ENCODE data around the gene ZNF407. TPM values are rescaled to one million over a fixed set of nuclear protein-coding genes. Genes with fewer than 3 reads are reported as not detected.
"Not testable (repeated sequence)": the region's sequence is repeated elsewhere in the genome, so short reads cannot be mapped to it uniquely, and the experiment has no call there.

The ZNF407 gene
- total RNA-seq, 2 experiments from 2014 or later: 11.4 TPM

DNA sequence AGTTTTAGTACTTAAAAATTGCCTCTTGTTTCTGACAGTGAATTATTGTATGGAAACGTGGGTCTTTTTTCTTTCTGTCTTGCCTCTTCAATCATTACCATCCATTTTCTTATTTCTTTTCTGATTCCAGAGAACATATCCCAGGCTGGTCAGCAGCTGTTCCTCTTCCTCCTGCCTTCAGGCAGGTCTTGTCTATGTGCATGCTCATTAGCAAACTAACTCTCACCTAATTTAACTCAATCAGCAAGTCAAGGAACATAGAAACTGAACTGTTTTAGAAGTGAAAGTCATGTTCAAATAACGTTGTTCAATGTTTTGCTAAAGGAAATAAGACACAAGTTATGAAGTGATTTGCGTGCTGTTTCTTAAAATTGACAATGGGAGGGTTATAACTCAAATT lies 369.8 kb downstream of the ZNF407 start:
- intact Hi-C loops (cut with DNase I, micrococcal nuclease): loop anchor here in 1 of 2 experiments (10.0 kb wide), 1 partner anchor 313 kb away; no protein-coding TSS in a partner anchor
- peaks cover 9% of the 10 kb centered on the region for H3K36me3 Mint-ChIP-seq (ENCODE audit: low read depth)
- no peak for DNase-seq
- H3K4me3 Mint-ChIP-seq: no peak overlapping the region
- POLR2A ChIA-PET: no interaction called here
- ATAC-seq: no peak
- H3K9me3 Mint-ChIP-seq (ENCODE audit: low read depth): peaks cover 3% of the 10 kb centered on the region
- H3K27me3 Mint-ChIP-seq: no peaks in the 10 kb centered on the region
- H3K27ac Mint-ChIP-seq: no peak overlapping the region
- CTCF ChIA-PET: no interaction called here
- no peaks in the 10 kb centered on the region for H3K4me1 Mint-ChIP-seq

DNA sequence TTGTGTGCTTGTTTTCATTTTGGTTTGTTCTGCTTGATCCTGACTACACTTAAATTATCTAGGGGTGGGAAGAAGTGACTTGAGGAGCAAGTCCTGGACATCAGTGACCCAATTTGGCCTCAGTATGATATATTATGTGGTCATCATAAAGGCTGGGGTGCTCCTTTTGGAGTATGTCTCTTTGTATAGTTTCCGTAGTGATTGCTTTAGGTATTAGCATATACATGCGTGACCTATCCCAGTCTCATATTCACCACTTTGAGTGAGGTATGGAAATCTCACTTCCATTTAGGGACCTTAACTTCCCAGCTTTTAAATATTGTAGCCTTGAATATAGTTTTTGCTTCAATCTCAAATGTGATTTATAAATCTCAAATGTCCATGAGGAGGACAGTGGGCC lies 370.3 kb downstream of the ZNF407 start:
- Mint-ChIP-seq H3K27me3 (no peaks in the 10 kb centered on the region), H3K36me3 (ENCODE audit: low read depth) (peaks cover 7% of the 10 kb centered on the region), H3K9me3 (ENCODE audit: low read depth) (peaks cover 3% of the 10 kb centered on the region), H3K27ac (no peak overlapping the region), H3K4me3 (no peak overlapping the region), H3K4me1 (no peaks in the 10 kb centered on the region)
- POLR2A ChIA-PET: no interaction called here
- intact Hi-C loops (cut with DNase I, micrococcal nuclease): loop anchor here in 1 of 2 experiments (10.0 kb wide), 1 partner anchor 313 kb away; no protein-coding TSS in a partner anchor
- ATAC-seq: no peak
- DNase-seq: no peak
- CTCF ChIA-PET: no interaction called here

DNA sequence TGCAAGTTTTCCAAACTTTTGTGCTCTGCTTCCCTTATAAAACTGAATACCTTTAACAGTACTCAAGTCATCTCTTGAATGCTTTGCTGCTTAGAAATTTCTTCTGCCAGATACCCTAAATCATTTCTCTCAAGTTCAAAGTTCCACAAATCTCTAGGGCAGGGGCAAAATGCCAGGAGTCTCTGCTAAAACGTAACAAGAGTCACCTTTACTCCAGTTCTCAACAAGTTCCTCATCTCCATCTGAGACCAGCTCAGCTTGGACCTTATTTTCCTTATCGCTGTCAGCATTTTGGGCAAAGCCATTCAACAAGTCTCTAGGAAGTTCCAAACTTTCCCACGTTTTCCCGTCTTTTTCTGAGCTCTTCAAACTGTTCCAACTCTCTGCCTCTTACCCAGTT lies 373.7 kb downstream of the ZNF407 start:
- H3K9me3 Mint-ChIP-seq (ENCODE audit: low read depth); H3K36me3 Mint-ChIP-seq (ENCODE audit: low read depth); H3K4me1 Mint-ChIP-seq; H3K27ac Mint-ChIP-seq; DNase-seq; ATAC-seq; H3K27me3 Mint-ChIP-seq; intact Hi-C loops (cut with DNase I, micrococcal nuclease); H3K4me3 Mint-ChIP-seq; POLR2A ChIA-PET; CTCF ChIA-PET: not testable (repeated sequence)

DNA sequence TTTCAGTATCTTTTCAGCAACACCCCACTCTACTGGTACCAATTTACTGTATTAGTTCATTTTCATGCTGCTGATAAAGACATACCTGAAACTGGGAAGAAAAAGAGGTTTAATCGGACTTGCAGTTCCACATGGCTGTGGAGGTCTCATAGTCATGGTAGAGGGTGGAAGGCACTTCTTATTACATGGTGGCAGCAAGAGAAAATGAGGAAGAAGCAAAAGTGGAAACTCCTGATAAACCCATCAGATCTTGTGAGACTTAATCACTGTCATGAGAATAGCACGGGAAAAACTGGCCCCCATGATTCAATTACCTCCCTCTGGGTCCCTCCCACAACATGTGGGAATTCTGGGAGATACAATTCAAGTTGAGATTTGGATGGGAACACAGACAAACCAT lies 374.1 kb downstream of the ZNF407 start:
- H3K4me1 Mint-ChIP-seq; POLR2A ChIA-PET; H3K27ac Mint-ChIP-seq; ATAC-seq; H3K9me3 Mint-ChIP-seq (ENCODE audit: low read depth); DNase-seq; H3K27me3 Mint-ChIP-seq; H3K36me3 Mint-ChIP-seq (ENCODE audit: low read depth); H3K4me3 Mint-ChIP-seq; CTCF ChIA-PET; intact Hi-C loops (cut with DNase I, micrococcal nuclease): not testable (repeated sequence)

DNA sequence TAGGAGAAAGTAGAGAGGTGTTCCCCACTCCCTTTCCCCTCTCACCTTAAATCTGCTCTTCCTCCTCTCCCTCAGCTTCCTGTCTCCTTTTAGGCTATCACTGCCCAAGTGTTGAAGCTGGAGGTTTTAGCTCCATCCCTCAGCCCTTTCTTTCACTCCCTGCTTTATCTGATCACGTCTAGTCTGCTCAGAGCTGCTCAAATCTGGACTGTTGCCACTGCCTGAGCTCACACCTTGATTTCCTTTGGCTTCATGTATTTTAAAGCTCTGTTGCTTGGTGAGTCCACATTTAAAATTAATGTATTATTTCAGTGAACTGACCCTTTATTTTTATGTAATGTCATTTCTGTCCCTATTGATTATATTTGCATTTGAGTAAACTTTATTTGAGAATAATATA lies 374.7 kb downstream of the ZNF407 start:
- Mint-ChIP-seq H3K4me1 (no peaks in the 10 kb centered on the region), H3K27me3 (no peaks in the 10 kb centered on the region), H3K27ac (no peak overlapping the region), H3K36me3 (ENCODE audit: low read depth) (no peaks in the 10 kb centered on the region), H3K4me3 (no peak overlapping the region), H3K9me3 (ENCODE audit: low read depth) (no peaks in the 10 kb centered on the region)
- CTCF ChIA-PET: no interaction called here
- no peak for ATAC-seq
- intact Hi-C loops (cut with DNase I, micrococcal nuclease): no loop called here
- POLR2A ChIA-PET: no interaction called here
- no peak for DNase-seq

DNA sequence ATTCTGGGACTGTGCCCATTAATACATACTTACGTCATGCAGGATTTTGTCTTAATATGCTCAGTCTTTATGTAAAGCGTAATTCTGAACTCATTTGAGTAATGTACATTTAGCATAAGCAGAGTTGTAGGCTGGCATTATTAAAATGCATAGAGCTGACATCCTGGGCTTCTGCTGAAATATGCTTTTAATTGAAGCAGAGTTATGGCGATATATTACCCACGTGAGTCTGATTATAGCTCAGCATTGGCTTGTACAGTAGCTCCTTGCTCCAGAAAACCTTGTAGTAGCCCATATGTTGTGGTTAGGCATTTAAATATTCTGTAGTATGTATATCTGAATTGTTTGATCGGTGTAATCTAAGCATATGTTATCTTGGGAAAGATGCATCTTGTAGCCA lies 377.3 kb downstream of the ZNF407 start:
- ATAC-seq (no peak), DNase-seq (no peak)
- ChIA-PET POLR2A (no interaction called here), CTCF (no interaction called here)
- Mint-ChIP-seq H3K4me3 (no peak overlapping the region), H3K4me1 (no peaks in the 10 kb centered on the region), H3K27ac (no peak overlapping the region), H3K27me3 (no peaks in the 10 kb centered on the region), H3K9me3 (ENCODE audit: low read depth) (no peaks in the 10 kb centered on the region), H3K36me3 (ENCODE audit: low read depth) (no peaks in the 10 kb centered on the region)
- intact Hi-C loops (cut with DNase I, micrococcal nuclease): no loop called here

DNA sequence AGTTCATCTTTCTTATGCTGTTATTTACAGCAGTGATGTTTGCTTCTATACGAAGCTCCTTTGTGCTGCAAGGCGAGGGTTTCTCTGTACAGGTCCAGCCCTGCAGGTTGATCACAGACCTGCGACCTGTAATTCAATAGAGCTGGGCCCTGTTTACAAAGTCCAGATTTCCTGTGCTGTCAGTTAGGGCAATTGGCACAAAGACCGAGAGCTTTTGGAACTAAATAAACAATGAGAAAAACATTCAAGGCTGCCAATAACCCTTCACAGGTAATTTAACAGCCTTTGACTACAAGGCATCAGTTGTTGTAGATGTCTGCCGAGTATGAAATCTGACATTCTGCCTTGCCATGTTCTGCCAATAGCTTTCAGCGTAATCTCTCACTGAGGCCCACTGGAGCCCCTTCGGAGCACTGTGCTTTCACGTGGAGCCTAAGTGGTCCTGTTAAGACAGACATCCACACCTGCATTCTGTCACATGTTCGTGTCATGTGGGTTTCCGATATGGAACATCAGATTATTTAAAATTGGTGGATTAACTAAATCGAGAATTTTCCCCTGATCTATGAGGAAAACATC lies 378.8 kb downstream of the ZNF407 start:
- no peaks in the 10 kb centered on the region for H3K27me3 Mint-ChIP-seq
- CTCF ChIA-PET: interaction anchor here (0.6 to 1.2 kb wide), 3 partner anchors 10 to 43 kb away, joined by 3 to 4 read pairs (median 3); no protein-coding TSS in a partner anchor
- ATAC-seq (no peak), DNase-seq (no peak)
- no peaks in the 10 kb centered on the region for H3K4me1 Mint-ChIP-seq
- intact Hi-C loops (cut with DNase I, micrococcal nuclease): no loop called here
- peaks cover 2% of the 10 kb centered on the region for H3K36me3 Mint-ChIP-seq (ENCODE audit: low read depth)
- H3K27ac Mint-ChIP-seq: no peak overlapping the region
- POLR2A ChIA-PET: no interaction called here
- H3K9me3 Mint-ChIP-seq (ENCODE audit: low read depth): no peaks in the 10 kb centered on the region
- H3K4me3 Mint-ChIP-seq: no peak overlapping the region

DNA sequence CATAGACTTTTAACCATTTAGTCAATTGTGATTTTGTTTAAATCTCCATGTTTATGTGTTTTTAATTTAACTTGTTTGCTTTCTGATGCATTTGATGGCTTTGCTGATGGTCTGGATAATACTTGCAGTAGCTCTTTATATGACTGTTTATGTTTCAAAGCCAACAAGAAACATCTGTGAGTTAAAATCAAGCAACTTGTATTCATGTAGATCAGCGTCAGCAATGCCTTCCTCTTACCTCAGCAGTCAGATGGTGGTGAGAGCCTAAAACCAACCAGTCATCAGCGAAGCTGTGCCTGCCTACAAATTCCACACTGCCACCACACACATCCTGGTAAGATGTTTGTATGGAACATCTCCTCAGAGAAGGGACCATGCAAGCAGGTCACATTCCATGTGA lies 379.4 kb downstream of the ZNF407 start:
- POLR2A ChIA-PET: no interaction called here
- ATAC-seq: no peak
- H3K36me3 Mint-ChIP-seq (ENCODE audit: low read depth): peaks cover 2% of the 10 kb centered on the region

DNA sequence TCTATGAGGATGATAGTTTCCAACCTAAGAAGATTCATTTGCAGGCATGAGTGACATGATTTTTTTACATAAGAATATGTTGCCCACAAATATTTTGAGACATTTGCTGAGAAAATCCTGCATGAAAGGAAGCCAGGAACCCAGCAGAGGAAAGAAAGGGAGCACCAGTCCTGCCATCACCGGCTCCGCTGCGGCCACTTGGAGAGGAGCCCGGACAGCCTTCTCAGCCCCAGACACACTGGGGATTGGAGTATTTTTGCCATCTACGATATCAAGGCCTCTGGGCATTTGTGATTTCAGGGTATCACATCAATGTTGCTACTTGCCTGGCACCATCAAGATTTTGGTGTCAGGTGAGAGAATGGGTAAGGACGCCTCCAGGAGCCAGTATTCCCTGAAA lies 383.0 kb downstream of the ZNF407 start:
- no peaks in the 10 kb centered on the region for H3K27me3 Mint-ChIP-seq
- DNase-seq: no peak
- no peaks in the 10 kb centered on the region for H3K9me3 Mint-ChIP-seq (ENCODE audit: low read depth)
- no peak overlapping the region for H3K4me3 Mint-ChIP-seq
- ATAC-seq: no peak
- intact Hi-C loops (cut with DNase I, micrococcal nuclease): no loop called here
- H3K36me3 Mint-ChIP-seq (ENCODE audit: low read depth): peaks cover 2% of the 10 kb centered on the region
- no peaks in the 10 kb centered on the region for H3K4me1 Mint-ChIP-seq
- ChIA-PET CTCF (no interaction called here), POLR2A (no interaction called here)
- H3K27ac Mint-ChIP-seq: no peak overlapping the region

More for the DNA sequence above, 379.4 kb downstream of the ZNF407 start:
- no peak for DNase-seq
- Mint-ChIP-seq H3K4me1 (no peaks in the 10 kb centered on the region), H3K9me3 (ENCODE audit: low read depth) (no peaks in the 10 kb centered on the region), H3K27me3 (no peaks in the 10 kb centered on the region), H3K27ac (no peak overlapping the region), H3K4me3 (no peak overlapping the region)
- CTCF ChIA-PET: interaction anchor here (1.2 kb wide), 1 partner anchor 10 kb away, joined by 4 read pairs; no protein-coding TSS in a partner anchor
- intact Hi-C loops (cut with DNase I, micrococcal nuclease): no loop called here

DNA sequence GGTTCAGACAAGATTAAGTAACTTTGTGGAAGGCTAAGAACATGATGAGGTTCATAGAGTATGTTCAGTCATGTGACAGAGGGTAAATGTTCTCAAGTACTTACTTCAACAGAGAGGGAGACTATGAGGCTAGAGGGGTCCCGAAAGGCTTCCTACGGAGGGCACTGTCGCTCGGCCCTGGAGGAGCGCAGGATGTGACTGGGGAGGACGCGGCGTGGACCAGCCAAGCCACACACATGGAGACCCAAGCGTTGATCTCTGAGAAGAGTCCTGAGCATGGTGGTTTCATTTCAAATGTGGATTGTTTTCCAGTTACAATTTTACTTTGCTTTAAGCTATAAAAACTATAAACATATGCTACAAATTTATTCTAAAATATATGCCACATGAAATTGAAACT lies 383.8 kb downstream of the ZNF407 start:
- H3K27me3 Mint-ChIP-seq: no peaks in the 10 kb centered on the region
- no peak for ATAC-seq
- H3K9me3 Mint-ChIP-seq (ENCODE audit: low read depth): no peaks in the 10 kb centered on the region
- no peaks in the 10 kb centered on the region for H3K4me1 Mint-ChIP-seq
- H3K36me3 Mint-ChIP-seq (ENCODE audit: low read depth): peaks cover 2% of the 10 kb centered on the region
- intact Hi-C loops (cut with DNase I, micrococcal nuclease): no loop called here
- H3K27ac Mint-ChIP-seq: no peak overlapping the region
- DNase-seq: no peak
- H3K4me3 Mint-ChIP-seq: no peak overlapping the region
- CTCF ChIA-PET: no interaction called here
- POLR2A ChIA-PET: no interaction called here

DNA sequence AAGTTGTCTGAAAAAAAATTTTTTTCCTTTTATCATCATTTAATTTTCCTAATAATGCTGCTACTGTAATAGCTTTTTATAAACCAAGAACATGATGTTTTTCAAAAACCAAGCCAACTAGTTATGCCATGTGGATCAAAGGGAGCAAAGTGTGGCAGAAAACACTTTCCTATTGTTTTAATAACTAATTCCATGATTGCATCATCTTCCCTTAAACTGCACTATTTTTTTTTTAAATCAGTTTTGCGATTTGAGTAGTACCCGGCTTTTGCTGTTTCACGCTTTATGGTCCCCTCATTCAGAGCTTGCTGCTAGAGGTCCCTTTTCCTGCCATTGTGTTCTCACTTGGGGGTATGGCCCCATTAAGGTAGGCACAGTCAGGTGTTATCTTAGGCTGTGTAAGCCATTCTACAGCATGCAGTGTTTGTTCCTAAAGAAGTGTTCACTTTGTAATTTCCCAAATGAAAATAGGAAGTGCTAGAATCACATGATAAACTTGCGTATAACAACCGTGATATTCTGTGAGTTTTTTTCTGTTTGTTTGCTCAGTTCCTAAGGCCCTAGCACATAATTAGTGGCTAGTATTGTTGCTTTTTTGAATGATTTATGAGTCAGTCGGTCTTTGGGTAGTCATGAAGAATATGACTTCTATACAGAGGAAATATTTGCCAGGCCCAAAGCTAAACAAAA lies 385.4 kb downstream of the ZNF407 start:
- ChIA-PET POLR2A (no interaction called here), CTCF (interaction anchor here (0.7 kb wide), 1 partner anchor 10 kb away, joined by 3 read pairs; no protein-coding TSS in a partner anchor)
- H3K36me3 Mint-ChIP-seq (ENCODE audit: low read depth): peaks cover 2% of the 10 kb centered on the region

DNA sequence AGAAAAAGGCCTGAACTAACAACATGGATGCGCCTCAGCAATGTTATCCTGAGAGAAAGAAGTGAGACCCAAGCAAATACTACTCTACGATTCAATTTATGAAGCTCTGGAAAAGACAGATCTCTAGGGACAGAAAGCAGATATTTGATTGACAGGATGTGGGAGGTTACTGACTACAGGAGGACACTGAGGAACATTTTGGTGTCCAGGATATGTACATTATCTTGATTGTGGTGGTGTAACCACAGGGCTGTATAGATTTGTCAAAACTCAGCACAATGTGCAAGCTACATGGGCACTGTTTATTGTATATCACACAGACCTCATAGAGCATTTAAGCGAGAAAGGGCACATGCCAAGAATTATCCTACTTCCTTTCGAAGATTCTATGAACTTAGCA lies 391.5 kb downstream of the ZNF407 start:
- H3K27ac Mint-ChIP-seq: no peak overlapping the region
- H3K36me3 Mint-ChIP-seq (ENCODE audit: low read depth): no peaks in the 10 kb centered on the region
- CTCF ChIA-PET: no interaction called here
- ATAC-seq (no peak), DNase-seq (no peak)
- no peak overlapping the region for H3K4me3 Mint-ChIP-seq
- H3K4me1 Mint-ChIP-seq: peaks cover 36% of the 10 kb centered on the region
- POLR2A ChIA-PET: no interaction called here
- intact Hi-C loops (cut with DNase I, micrococcal nuclease): no loop called here
- H3K27me3 Mint-ChIP-seq: no peaks in the 10 kb centered on the region
- H3K9me3 Mint-ChIP-seq (ENCODE audit: low read depth): no peaks in the 10 kb centered on the region

More for the DNA sequence above, 385.4 kb downstream of the ZNF407 start:
- no peak for ATAC-seq
- no peaks in the 10 kb centered on the region for H3K4me1 Mint-ChIP-seq
- H3K4me3 Mint-ChIP-seq: no peak overlapping the region
- no peaks in the 10 kb centered on the region for H3K9me3 Mint-ChIP-seq (ENCODE audit: low read depth)
- intact Hi-C loops (cut with DNase I, micrococcal nuclease): no loop called here
- H3K27me3 Mint-ChIP-seq: no peaks in the 10 kb centered on the region
- H3K27ac Mint-ChIP-seq: no peak overlapping the region
- DNase-seq: no peak
